Esophagus muscularis mucosa (tissue), 4 donors: ENCODE data around the gene FNDC11. TPM values are rescaled to one million over a fixed set of nuclear protein-coding genes. Genes with fewer than 3 reads are reported as not detected.
A peak's percentile ranks its signal among the peaks of the same experiment; 100 is the strongest.

ENCODE experiments used
- DNase-seq: peaks from one replicate; pipeline ENCODE4 v3.0.0-alpha.2; 2017; ENCODE audit errors: extremely low spot score
- H3K27ac ChIP-seq, 4 donors: fragments of 200-600 bp; sonication (generic); replicated peaks in 1 of 4; 1 replicate in 3 of 4; 2 replicates in 1 of 4; pipeline ENCODE4 v1.5.1; 2016 to 2019; ENCODE audit warnings: mild to moderate bottlenecking in 1 of 4
- H3K27me3 ChIP-seq, 4 donors: fragments of 200-600 bp; sonication (generic); one replicate each; pipeline versions ENCODE4 v1.5.1 to v1.6.0; 2016 to 2019
- H3K36me3 ChIP-seq, 4 donors: fragments of 200-600 bp; sonication (generic); one replicate each; pipeline ENCODE4 v1.5.1; 2016 to 2019
- H3K4me1 ChIP-seq, 4 donors: fragments of 200-600 bp; sonication (generic); one replicate each; pipeline ENCODE4 v1.5.1; 2016 to 2019
- H3K4me3 ChIP-seq, 4 donors: fragments of 200-600 bp; sonication (generic); 1 replicate in 2 of 4; 2 replicates in 2 of 4; pipeline ENCODE4 v1.5.1; 2016 to 2019; ENCODE audit warnings: mild to moderate bottlenecking in 4 of 4, moderate library complexity in 1 of 4
- H3K9me3 ChIP-seq, 4 donors: fragments of 200-600 bp; sonication (generic); 1 replicate in 3 of 4; 2 replicates in 1 of 4; pipeline ENCODE4 v1.5.1; 2016 to 2019
- EP300 ChIP-seq: sonication (generic); formaldehyde crosslinking; IDR thresholded peaks from one replicate; pipeline ENCODE4 v1.6.1; 2017; ENCODE audit warnings: antibody characterized with exemption
- POLR2A ChIP-seq: fragments of 450-650 bp; IDR thresholded peaks from one replicate; pipeline ENCODE4 v1.6.1; 2017; ENCODE audit warnings: antibody characterized with exemption, moderate library complexity, mild to moderate bottlenecking, low read depth
- POLR2AphosphoS5 ChIP-seq, 2 donors: sonication (generic); formaldehyde crosslinking; IDR thresholded peaks; one replicate each; pipeline ENCODE4 v1.6.1; 2017; ENCODE audit warnings: antibody characterized with exemption in 2 of 2
- WGBS: methylation state at CpG from one replicate; pipeline ENCODE4 v1.1.5; 2018; 5-methylcytosine and 5-hydroxymethylcytosine counted together
- intact Hi-C: fragments of 100-400 bp; cut with DNase I; formaldehyde crosslinking; loops from one replicate; pipeline ENCODE4 v1.15.1; 2023
- total RNA-seq, 4 donors: library from RNA; depleted of rRNA; stranded (reverse); fragments of >200 nt; gene quantifications; one replicate each; pipeline versions ENCODE4 v1.1.0 to v1.2.1, GENCODE V29; 2016
- TF ChIP-seq, protein P1 (sequence below), 3 experiments: fragments of 200-600 bp in 2 of 3; fragments of 450-650 bp in 1 of 3; sonication (generic) in 2 of 3; IDR thresholded peaks; one replicate each; pipeline ENCODE4 v1.5.1; 2017 to 2019; ENCODE audit warnings: antibody characterized with exemption in 3 of 3, mild to moderate bottlenecking in 2 of 3, moderate library complexity in 1 of 3

The FNDC11 gene
- total RNA-seq, 4 donors from 2014 or later, result 0.23 to 0.83 (median 0.44) TPM

DNA sequence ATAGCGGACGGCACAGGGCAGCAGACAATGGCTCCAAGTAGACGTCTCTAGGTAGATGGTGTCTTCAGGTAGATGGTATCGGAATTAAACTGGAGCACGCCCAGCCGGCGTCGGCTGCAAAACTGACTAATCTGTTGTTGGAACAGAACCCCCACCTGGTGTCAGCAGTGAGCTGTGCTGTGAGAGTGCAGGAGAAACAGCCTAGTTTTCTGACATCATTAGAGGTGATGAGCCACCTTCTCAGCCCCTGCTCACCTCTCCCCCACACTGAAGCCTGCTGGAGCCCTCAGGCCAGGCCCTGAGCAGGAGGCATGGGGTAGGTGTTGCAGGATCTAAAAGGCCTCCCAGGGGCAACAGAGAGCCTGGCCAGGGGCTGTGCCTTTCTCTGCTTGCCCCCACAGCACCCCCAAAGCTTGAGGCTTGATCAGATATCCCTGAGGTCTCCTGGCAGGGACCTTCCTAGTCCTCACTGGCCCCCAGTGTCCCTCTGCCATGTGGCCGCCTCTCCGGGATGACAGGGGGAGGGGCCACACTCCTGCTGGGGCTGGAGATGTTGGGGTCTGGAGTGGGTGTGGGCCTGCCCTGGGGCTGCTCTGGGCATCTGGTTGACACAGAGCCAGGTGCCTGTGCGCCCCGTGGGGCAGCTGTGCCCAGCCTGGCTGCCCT is 27.0 kb downstream of the FNDC11 start:
- H3K27ac ChIP-seq, result no peak overlapping the region
- peaks cover 0 to 8% (median 2%) of the 10 kb centered on the region in 4 donors for H3K4me1 ChIP-seq
- H3K36me3 ChIP-seq, result no peaks in the 10 kb centered on the region
- WGBS, result 54% methylated on average over 8 of the region's 12 CpGs
- TF ChIP-seq POLR2A (no peak), POLR2AphosphoS5 (IDR thresholded peaks at IDR 0.05) (no peak), EP300 (no peak)
- TF ChIP-seq, protein P1, sequence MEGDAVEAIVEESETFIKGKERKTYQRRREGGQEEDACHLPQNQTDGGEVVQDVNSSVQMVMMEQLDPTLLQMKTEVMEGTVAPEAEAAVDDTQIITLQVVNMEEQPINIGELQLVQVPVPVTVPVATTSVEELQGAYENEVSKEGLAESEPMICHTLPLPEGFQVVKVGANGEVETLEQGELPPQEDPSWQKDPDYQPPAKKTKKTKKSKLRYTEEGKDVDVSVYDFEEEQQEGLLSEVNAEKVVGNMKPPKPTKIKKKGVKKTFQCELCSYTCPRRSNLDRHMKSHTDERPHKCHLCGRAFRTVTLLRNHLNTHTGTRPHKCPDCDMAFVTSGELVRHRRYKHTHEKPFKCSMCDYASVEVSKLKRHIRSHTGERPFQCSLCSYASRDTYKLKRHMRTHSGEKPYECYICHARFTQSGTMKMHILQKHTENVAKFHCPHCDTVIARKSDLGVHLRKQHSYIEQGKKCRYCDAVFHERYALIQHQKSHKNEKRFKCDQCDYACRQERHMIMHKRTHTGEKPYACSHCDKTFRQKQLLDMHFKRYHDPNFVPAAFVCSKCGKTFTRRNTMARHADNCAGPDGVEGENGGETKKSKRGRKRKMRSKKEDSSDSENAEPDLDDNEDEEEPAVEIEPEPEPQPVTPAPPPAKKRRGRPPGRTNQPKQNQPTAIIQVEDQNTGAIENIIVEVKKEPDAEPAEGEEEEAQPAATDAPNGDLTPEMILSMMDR (IDR thresholded peaks at IDR 0.05), result peak in 1 of 3 experiments; percentile 14
- no peak for DNase-seq
- H3K9me3 ChIP-seq, result no peaks in the 10 kb centered on the region
- peaks cover 0 to 10% (median 0%) of the 10 kb centered on the region in 4 donors for H3K27me3 ChIP-seq
- intact Hi-C loops, result no loop called here
- H3K4me3 ChIP-seq, result no peak overlapping the region

DNA sequence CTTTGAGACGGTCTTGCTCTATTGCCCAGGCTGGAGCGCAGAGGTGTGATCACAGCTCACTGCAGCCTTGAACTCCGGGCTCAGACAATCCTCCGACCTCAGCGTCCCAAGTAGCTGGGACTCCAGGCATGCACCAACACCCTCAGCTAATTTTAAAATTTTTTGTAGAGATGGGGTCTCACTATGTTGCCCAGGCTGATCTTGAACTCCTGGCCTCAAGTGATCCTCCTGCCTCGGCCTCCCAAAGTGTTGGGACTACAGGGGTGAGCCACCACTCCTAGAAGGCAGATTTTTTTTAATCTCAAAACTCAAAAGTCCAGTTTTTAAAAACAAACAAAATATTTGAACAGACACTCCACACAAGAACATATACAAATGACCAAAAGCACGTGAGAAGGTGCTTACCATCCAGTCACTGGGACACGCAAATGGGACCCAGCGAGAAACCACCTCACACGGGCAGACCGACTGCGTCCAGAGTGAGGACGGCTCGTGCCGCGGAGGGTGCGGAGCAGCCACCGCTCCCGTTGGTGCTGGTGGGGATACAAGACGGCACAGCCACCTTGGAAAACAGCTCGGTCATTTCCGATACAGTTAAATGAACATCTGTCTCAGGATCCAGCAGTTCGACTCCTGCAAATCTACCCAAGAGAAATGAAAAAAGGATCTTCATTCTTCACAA is 28.6 kb downstream of the FNDC11 start:
- intact Hi-C loops, result no loop called here
- Histone ChIP-seq H3K36me3 (peaks cover 0 to 7% (median 2%) of the 10 kb centered on the region in 4 donors), H3K4me1 (peaks cover 0 to 8% (median 2%) of the 10 kb centered on the region in 4 donors), H3K4me3 (peak overlapping the region in 1 of 4 donors; percentile 10), H3K27me3 (peaks cover 0 to 10% (median 0%) of the 10 kb centered on the region in 4 donors), H3K9me3 (no peaks in the 10 kb centered on the region), H3K27ac (no peak overlapping the region)
- TF ChIP-seq, protein P1 (IDR thresholded peaks at IDR 0.05), result no peak
- TF ChIP-seq POLR2AphosphoS5 (IDR thresholded peaks at IDR 0.05) (no peak), POLR2A (no peak), EP300 (no peak)
- 81% methylated on average over 23 of the region's 23 CpGs for WGBS
- no peak for DNase-seq

DNA sequence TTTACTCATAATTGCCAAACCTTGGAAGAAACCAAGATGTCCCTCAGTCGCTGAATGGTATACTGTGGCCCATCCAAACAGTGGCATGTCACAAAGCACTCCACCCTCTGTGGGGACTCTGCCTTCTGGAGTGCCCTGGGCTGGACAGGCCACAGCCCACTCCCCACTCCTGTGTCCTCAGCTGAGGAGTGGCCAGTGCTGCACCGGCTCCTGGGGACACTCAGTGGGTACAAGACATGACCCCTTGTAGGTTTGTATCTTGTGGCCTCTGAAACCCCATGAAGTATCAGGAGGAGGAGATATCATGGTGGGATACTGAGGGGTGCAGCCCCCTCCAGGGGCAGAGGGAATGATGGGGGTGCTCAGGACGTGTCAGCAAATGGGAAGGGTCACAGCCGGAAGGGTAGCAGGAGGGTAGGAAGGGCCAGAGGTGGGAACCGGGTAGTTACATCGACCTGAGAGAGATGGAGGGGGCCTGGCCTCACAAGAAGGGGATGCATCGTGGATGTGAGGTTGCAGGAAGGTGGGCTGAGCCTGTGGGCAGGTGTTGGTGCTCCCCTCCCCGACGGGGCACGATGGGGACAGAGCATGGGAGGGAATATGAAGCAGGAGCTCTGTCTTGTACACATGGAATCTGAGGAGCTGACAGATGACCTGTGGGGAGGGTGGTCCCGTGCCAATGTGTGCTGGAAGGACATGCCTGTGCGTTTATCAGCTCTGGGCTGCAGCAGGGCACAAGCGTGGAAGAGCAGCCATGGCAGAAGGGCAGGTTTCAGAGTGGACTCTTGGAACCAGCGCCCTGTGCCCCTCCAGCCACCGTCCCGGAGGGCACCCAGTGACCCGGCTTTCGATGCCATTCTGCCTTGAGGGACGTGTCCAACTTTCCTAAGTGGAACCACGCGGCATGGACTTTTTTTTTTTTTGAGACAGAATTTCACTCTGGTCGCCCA is 31.9 kb downstream of the FNDC11 start:
- TF ChIP-seq POLR2A (no peak), POLR2AphosphoS5 (IDR thresholded peaks at IDR 0.05) (no peak), EP300 (no peak)
- TF ChIP-seq, protein P1 (IDR thresholded peaks at IDR 0.05), result no peak
- peaks cover 0 to 8% (median 2%) of the 10 kb centered on the region in 4 donors for H3K4me1 ChIP-seq
- no peaks in the 10 kb centered on the region for H3K9me3 ChIP-seq
- H3K27me3 ChIP-seq, result no peaks in the 10 kb centered on the region
- H3K27ac ChIP-seq, result no peak overlapping the region
- intact Hi-C loops, result no loop called here
- no peak for DNase-seq
- no peak overlapping the region for H3K4me3 ChIP-seq
- H3K36me3 ChIP-seq, result peaks cover 12 to 39% (median 33%) of the 10 kb centered on the region in 4 donors
- 82% methylated on average over 22 of the region's 22 CpGs for WGBS

DNA sequence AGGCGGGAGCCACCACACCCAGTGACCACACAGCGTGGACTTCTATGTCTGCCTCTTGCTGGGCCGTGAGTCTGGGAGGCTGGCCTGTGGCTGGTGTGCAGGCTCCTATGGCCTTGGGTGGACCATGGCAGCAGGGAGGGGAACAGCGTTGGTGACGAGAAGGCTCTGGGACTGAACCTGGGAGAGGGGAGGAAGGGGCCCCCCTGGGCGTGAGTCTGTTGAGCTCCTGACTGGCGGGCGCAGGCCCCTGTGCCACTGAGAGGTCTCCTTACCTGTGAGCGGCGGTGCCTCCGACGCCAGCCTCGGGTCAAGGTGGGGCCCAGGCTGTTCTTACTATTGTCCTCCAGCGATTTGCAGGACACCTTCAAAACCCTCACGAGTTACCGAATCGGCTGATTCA is 32.8 kb downstream of the FNDC11 start:
- Histone ChIP-seq H3K9me3 (no peaks in the 10 kb centered on the region), H3K4me1 (peaks cover 0 to 8% (median 2%) of the 10 kb centered on the region in 4 donors), H3K36me3 (peaks cover 21 to 48% (median 41%) of the 10 kb centered on the region in 4 donors), H3K27ac (no peak overlapping the region), H3K4me3 (no peak overlapping the region), H3K27me3 (no peaks in the 10 kb centered on the region)
- DNase-seq, result no peak
- WGBS, result 100% methylated on average over 3 of the region's 17 CpGs
- intact Hi-C loops, result no loop called here
- TF ChIP-seq POLR2A, result no peak
- no peak for TF ChIP-seq EP300
- TF ChIP-seq, protein P1 (IDR thresholded peaks at IDR 0.05), result no peak
- no peak for TF ChIP-seq POLR2AphosphoS5 (IDR thresholded peaks at IDR 0.05)
